ENCODE data around the gene STIM2.
"Not testable (repeated sequence)": the region's sequence is repeated elsewhere in the genome, so short reads cannot be mapped to it uniquely, and the experiment has no call there.

STIM2 gene

GRCh38 chr4:26958925-26959653 is 98.4 kb downstream of the STIM2 start:
- DNase-seq: no peak

GRCh38 chr4:26959654-26960047 is 99.0 kb downstream of the STIM2 start:
- no peak for DNase-seq

GRCh38 chr4:26962720-26963119 is 102.1 kb downstream of the STIM2 start:
- no peak for DNase-seq

- DNase-seq: no peak
These were observed 103.9 kb downstream of the STIM2 start for GRCh38 chr4:26964512-26964911.

- no peak for DNase-seq
These were observed 104.4 kb downstream of the STIM2 start for GRCh38 chr4:26964994-26965393.

- DNase-seq: not testable (repeated sequence)
These were observed 115.0 kb downstream of the STIM2 start for GRCh38 chr4:26975464-26976181.

- no peak for DNase-seq
These were observed 117.9 kb downstream of the STIM2 start for GRCh38 chr4:26978387-26979053.

GRCh38 chr4:26984896-26985295 is 124.3 kb downstream of the STIM2 start:
- DNase-seq: no peak

- DNase-seq: no peak
These were observed 125.2 kb downstream of the STIM2 start for GRCh38 chr4:26985873-26986272.

GRCh38 chr4:26987191-26987590 is 126.5 kb downstream of the STIM2 start:
- DNase-seq: no peak

- no peak for DNase-seq
These were observed 130.4 kb downstream of the STIM2 start for GRCh38 chr4:26991057-26991456.

- DNase-seq: no peak
These were observed 132.2 kb downstream of the STIM2 start for GRCh38 chr4:26992657-26993361.

- DNase-seq: no peak
These were observed 132.9 kb downstream of the STIM2 start for GRCh38 chr4:26993539-26993938.

- DNase-seq: no peak
These were observed 133.3 kb downstream of the STIM2 start for GRCh38 chr4:26993967-26994366.

GRCh38 chr4:26995316-26995715 is 134.7 kb downstream of the STIM2 start:
- DNase-seq: no peak

GRCh38 chr4:26996745-26997144 is 136.1 kb downstream of the STIM2 start:
- no peak for DNase-seq

- DNase-seq: no peak
These were observed 139.0 kb downstream of the STIM2 start for GRCh38 chr4:26999689-27000088.

GRCh38 chr4:27000122-27000521 is 139.5 kb downstream of the STIM2 start:
- no peak for DNase-seq

- no peak for DNase-seq
These were observed 140.2 kb downstream of the STIM2 start for GRCh38 chr4:27000820-27001219.

- no peak for DNase-seq
These were observed 140.9 kb downstream of the STIM2 start for GRCh38 chr4:27001398-27002164.

- DNase-seq: peak; percentile 38
These were observed 143.0 kb downstream of the STIM2 start for GRCh38 chr4:27003642-27004113.

- DNase-seq: no peak
These were observed 144.9 kb downstream of the STIM2 start for GRCh38 chr4:27005501-27005900.
